ENCODE data around the gene MTRR. TPM values are rescaled to one million over a fixed set of nuclear protein-coding genes. Genes with fewer than 3 reads are reported as not detected.

Gene MTRR
- polyA plus RNA-seq, 4 donors, result 53.5 to 57.2 (median 55.6) TPM

DNA sequence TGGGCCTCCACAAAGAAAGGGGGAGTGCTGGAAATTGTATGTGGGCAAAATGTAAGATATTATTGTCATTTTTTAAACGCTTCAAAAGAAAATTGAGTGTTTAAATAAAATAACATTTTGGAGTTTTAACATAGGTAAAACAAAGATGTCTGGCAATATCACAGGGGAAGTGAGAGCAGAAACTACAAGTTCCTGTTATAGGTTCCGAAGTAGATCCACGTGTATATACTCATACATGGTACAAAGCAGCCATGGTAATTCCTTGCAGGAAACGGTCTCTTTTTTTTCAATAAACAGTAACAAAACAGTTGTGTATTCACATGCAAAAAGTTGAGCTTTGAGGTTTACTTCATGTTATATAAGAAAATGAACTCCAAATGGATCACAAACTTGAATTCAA, 78.4 kb downstream of the MTRR start:
- DNase-seq (ENCODE audit: low read depth in 4 of 4, low spot score in 3 of 4), result no peak

Other genes starting within 250 kb of the MTRR start
- 1 to 10 TPM; 4.6 to 5.9 (median 5.6) TPM for gene CFAP90, start 18.0 kb upstream of the MTRR start, polyA plus RNA-seq (ENCODE audit: insufficient read length in 4 of 4)
- gene FASTKD3, start 117 bp upstream of the MTRR start, polyA plus RNA-seq (ENCODE audit: insufficient read length in 4 of 4), result 10 to 100 TPM; 22.5 to 32.9 (median 27.4) TPM

Measured in right renal pelvis (tissue), 4 donors.